Middle frontal gyrus (tissue), 1 donor: Measurements from ENCODE around the gene ZNF17.
A peak's percentile ranks its signal among the peaks of the same experiment; 100 is the strongest.

Experiments used
- DNase-seq: peaks from one replicate; pipeline ENCODE4 v3.0.0-alpha.2; 2015; ENCODE audit warnings: low spot score; ENCODE audit errors: extremely low spot score

Gene ZNF17

DNA sequence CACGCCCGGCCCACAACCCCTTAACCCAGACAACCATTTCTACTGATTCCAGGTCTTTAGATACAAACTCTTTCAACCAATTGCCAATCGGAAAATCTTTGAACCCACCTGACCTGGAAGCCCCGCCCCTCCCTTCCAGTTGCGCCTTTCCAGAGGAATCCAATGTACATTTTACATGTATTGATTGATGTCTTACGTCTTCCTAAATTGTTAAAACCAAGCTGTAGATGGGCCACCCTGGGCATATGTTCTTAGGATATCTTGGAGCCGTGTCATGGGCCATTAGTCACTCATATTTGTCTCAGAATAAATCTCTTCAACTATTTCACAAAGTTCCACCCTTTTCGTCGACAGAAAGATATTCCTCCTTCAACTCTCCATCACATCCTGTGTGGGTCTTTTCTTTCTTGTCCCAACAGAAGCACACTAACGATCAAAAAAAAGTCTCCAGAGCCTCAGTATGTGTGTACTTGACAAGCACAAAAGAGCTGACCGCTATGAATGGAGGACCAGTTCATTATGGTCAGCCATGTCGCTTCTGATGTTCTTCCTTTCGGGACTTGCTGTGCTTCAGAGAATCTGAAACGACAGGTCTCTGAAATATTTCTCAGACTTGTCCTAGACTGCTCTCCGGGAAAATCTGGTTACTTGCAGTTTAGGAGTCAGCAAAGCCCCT lies 23.6 kb downstream of the ZNF17 start:
- no peak for DNase-seq

DNA sequence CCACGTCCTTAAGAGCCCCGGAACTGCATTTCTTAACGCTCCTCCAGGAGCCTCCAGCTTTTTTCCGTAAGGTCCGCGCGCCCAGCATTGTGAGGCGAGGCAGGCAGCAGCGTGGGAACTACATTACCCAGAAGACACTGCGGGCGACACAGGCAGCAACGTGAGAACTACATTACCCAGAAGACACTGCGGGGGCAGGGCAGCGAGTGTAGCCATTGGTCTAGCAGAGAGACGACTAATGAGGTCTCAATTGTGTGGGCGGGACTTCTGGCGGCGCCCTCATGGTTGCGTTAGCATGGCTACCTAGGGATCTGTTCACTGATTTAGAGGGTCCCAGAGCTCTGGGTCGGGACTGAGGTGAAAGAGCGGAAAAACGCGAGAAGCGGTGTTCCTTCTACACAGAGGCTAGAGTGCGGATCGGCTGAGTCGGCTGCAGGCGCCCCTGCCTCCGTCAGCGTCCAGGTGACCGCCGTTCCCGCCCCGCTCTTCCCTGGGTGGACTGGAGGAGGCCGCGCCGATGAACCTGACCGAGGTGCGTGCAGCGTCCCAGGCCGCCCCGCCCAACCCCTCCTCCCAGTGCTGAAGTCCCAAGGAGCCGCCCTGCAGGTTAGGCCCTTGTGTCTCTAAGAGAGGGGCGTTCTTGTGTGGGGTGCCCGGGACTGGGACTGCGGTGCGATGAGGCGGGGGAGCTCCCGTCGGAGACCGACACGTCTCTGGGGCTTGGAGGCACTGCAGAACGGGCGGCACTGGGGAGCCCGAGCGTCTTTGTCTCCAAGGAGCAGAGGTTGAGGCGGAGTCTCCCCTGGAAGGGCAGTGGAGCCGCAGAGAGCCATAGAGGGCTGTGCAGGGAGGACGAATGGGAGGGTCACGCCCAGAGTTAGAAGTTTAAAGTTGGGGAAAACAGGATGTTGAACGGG lies 24.4 kb downstream of the ZNF17 start, which contains the start of gene ZNF749:
Gene ZNF749 (plus strand): TSS at position 264 of the 917 bp plus-strand sequence. CDS start 254 bp downstream, at position 518.
- DNase-seq: peak; percentile 97

DNA sequence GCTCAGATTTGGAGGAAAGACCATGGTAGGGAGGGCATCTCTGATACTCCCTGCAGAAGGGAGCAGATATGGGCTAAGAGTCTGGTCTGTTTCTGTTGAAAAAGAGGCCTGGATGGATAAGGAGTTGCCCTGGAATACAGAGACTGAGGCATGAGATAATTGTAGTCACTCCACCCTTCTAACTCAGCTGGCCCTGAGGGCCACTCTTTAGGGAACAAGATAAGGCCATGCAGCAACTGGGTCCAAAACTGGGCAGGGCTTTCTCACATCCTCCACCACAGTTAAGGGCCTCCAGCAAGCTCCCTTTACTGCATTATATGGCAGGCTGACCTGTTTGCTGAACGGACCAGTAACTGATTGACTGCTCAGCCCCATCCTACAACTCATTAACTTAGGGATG lies 25.5 kb downstream of the ZNF17 start:
- no peak for DNase-seq

DNA sequence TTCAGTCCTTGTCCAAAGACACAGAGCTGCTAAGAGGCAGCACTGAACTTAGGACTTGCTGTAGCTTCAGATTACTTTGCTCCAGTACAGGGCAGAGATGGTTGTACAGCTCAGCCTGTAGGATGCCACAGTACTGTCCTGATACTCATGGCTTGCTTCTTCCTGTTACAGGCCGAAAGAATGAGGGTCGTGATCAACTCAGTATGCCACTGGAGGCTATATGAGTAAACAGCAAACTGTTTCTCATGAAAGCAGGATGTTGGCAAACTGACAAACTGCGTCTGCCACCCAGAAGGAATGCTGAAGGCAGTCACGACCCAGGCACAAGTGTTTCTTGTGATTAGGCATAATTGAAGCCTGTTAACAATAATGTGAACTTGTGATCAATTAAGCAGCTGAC lies 27.0 kb downstream of the ZNF17 start:
- DNase-seq: no peak

DNA sequence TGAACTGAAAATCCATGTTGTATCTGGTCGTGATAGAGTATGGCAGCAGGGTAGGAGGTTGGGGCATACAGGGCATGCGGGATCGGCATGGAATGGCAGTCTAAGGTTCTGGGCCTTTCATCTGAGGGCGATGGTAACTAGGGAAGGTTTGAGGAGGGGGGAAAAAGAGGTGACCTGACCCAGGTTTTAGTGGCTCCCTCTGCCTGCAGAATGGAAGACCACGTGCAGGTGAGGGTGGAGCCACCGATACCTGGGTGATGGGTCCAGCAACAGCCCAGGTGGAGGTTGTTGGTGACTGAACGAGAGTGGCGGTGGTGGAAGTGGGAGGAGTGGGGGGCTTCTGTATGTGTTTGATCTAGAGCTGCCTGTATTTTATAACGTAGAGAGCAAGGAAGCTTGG lies 28.0 kb downstream of the ZNF17 start:
- DNase-seq: no peak

DNA sequence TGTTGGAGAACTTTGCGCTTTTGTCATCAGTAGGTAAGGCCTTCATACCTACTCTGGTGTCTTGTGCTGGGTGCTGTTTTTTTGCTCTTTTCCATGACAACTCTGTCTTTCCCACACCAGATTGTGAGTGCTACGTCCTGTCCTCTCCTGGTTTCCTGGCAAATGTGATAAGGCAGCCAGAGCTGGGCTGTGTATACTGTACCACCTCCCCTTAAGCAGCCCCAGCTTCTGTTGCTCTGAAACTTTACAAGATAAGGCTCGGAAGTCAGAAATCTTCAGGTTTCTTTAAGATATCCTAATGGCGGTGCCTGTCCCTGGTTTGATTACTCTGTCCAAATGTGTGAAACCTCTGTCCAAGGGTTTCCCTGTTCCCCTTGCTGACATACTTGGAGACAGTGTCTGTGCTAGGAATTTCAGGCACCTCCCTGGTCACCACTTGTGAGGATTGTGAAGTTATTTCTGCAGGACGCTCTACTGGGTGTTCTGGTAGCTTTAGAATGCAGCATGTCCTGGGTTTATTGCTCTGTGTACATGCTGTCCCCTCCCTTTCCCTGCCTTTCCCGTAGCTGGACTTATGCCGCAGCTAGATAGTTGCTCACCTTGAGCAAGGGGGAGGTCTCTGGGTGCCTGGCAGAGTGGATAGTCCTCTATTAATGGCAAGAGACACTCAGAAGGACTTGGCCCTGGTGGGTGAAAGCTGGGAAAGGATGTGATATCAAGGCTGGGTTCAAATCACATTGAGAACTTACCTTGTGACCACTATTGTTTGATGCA lies 31.2 kb downstream of the ZNF17 start:
- DNase-seq: no peak

DNA sequence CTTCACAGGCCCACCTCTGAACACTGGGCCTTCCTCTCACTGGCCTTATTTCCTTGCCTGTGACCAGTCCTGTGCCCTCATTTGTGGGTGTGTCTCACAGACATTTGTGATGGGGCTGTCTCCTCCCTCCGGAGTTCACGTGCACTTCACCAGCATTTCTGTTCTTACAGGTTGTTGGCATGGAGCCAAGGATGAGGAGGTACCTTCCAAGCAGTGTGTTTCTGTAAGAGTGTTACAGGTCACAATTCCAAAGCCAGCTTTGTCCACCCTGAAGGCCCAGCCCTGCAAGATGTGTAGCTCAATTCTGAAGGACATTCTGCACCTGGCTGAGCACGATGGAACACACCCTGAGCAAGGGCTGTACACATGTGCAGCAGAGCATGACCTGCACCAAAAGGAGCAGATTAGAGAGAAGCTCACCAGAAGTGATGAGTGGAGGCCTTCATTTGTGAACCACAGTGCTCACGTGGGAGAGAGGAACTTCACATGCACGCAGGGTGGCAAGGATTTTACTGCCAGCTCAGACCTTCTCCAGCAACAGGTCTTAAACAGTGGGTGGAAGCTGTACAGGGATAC lies 32.2 kb downstream of the ZNF17 start:
- DNase-seq: no peak

DNA sequence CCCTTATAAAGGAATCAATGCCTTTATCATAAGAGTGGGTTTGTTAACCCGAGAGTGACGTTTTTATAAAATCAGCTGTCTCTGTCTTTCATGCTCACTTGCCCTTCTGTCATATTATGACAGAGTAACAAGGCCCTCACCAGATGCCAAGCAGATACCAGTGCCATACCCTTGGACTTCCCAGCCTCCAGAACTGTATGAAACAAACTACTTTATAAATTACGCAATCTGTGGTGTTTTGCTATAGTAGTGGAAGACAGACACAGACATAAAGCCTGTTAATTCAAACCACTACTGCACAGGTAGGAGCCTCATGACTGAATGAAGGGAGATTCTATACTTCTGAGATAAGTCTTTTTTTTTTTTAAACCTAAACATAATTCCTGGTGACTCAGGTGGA lies 41.3 kb downstream of the ZNF17 start:
- DNase-seq: no peak

DNA sequence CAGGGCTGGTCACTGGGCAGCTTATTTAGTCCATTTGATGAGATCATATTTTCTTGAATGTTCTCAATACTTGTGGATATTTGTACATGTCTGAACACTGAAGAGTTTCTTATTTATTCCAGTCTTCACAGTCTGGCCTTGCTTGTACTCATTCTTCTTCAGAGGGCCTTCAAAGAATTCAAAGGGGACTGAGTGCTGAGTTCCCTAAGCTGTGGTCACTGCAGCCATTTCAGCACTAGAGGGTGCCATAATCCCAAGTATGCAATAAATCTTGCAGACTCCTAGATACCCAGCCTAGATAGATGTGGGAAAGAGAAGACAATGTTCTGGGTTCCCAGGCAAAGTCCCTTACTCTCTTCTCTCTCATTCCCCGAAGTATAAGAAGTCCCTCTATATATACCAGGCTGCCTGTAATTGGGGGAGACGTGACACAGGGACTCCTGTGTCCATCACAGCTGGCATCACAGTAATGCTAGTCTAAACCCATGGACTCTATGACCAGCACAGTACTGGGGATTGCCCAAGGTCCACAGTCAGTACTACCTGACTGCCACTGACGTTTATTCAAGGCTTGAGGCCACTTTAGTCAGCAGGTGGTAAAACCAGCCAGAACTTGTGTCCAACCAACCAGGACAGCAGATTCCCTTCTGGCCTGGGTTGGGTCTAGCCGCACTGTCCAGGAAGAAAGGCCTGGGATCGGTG lies 54.9 kb downstream of the ZNF17 start:
- no peak for DNase-seq

DNA sequence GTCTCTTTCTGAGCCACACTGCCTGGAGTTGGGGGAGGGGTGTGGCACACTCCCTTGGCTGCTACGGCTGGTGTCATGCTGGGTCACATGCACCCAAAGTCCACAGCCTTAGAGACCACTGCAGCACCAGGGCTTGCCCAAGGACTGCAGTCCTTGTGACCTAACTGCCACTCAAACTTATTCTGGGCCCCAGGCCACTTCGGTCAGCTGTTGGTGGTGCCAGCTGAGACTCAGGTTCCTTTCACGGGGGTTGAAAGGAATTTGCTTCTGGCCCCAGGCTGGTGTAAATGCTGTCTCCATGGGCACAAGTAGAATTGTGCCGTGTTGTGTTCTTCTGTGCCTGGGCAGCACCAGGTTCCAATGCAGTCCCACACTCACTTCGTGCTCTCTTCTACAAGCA lies 55.5 kb downstream of the ZNF17 start:
- DNase-seq: no peak
